Right cardiac atrium (tissue), 5 donors: ENCODE data around the gene TEX54. TPM values are rescaled to one million over a fixed set of nuclear protein-coding genes. Genes with fewer than 3 reads are reported as not detected.
A peak's percentile ranks its signal among the peaks of the same experiment; 100 is the strongest.

Experiments
- ATAC-seq, 2 donors: fragments of 200-7000 bp; cut with Tn5 transposase; one replicate each; pipeline versions ENCODE4 v1.8.0 to v1.9.1; 2020; ENCODE audit warnings: moderate library complexity in 2 of 2, mild to moderate bottlenecking in 1 of 2
- DNase-seq, 3 donors: peaks; one replicate each; pipeline ENCODE4 v3.0.0-alpha.2; 2020
- H3K27ac ChIP-seq: one replicate; pipeline ENCODE4 v1.5.1; 2013; ENCODE audit warnings: mild to moderate bottlenecking, low read length, control low read depth, moderate library complexity
- H3K27me3 ChIP-seq: one replicate; pipeline ENCODE4 v1.6.1; 2013; ENCODE audit not compliant: control insufficient read depth, insufficient read depth
- H3K4me1 ChIP-seq: one replicate; pipeline ENCODE4 v1.6.1; 2013; ENCODE audit warnings: low read length; ENCODE audit not compliant: control insufficient read depth, insufficient read depth
- H3K4me3 ChIP-seq: one replicate; pipeline ENCODE4 v1.5.1; 2013; ENCODE audit warnings: low read length, control low read depth
- H3K9me3 ChIP-seq: one replicate; pipeline ENCODE4 v1.6.1; 2013; ENCODE audit warnings: low read length; ENCODE audit not compliant: control insufficient read depth
- WGBS: extraction: QIAGEN DNeasy Blood & Tissue Kit; methylation state at CpG from one replicate; pipeline ENCODE4 v1.1.7; 2013; 5-methylcytosine and 5-hydroxymethylcytosine counted together
- intact Hi-C, 4 donors: fragments of 100-400 bp; cut with DNase I; formaldehyde crosslinking; loops; one replicate each; pipeline versions ENCODE4 v1.11.0 to v1.14.0; 2022 to 2023
- polyA plus RNA-seq: library from polyadenylated mRNA; stranded (reverse); fragments of 200-250 nt; gene quantifications from one replicate; pipeline ENCODE4 v1.2.3, GENCODE V29; 2013
- total RNA-seq, 4 donors: library from RNA; stranded (reverse); fragmentation: NEBNext Ultra II Directional; extraction: Animal tissue kit (Norgen Biotek cat#: 25700); gene quantifications; one replicate each; pipeline ENCODE4 v1.2.1, GENCODE V29; 2021
- donor health status: healthy with polysubstance abuse.
- donor health status: DM: no; HTN: yes; CAD: no.
- donor health status: DM: no; HTN: no; CAD: no.
- donor health status: DM: no; HTN: yes; CAD: no; lungs with severe emphysema.
- donor health status: DM: yes; HTN: yes; CAD: no.

TEX54 gene
- total and polyA plus RNA-seq, 5 donors, result not detected

DNA sequence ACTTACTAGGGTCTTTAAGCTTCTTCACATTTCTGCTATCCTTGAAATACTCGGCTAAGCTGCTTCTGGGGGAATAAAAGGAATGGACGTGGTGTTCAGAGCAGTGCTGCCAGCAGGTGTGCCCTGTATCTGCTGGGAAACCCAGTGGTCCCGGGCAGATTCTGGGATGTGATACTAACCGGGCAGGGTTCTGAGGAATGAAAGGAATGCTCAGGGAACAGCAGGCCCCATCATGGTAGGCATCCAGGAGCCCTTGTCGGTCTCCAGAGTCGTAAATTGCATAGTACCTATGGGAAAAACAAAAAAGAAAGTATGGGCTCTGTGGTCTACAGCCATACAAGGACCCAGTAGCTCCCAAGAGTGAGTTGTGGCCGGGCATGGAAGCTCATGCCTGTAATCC is 36.4 kb downstream of the TEX54 start:
- H3K4me3 ChIP-seq, result no peak overlapping the region
- intact Hi-C loops, result no loop called here
- H3K27ac ChIP-seq, result no peak overlapping the region
- H3K9me3 ChIP-seq, result no peaks in the 10 kb centered on the region
- ATAC-seq (no peak), DNase-seq (peak in 1 of 3 donors; percentile 6)
- H3K4me1 ChIP-seq, result peaks cover 4% of the 10 kb centered on the region
- H3K27me3 ChIP-seq, result no peaks in the 10 kb centered on the region
- 85% methylated on average over 7 of the region's 7 CpGs for WGBS

DNA sequence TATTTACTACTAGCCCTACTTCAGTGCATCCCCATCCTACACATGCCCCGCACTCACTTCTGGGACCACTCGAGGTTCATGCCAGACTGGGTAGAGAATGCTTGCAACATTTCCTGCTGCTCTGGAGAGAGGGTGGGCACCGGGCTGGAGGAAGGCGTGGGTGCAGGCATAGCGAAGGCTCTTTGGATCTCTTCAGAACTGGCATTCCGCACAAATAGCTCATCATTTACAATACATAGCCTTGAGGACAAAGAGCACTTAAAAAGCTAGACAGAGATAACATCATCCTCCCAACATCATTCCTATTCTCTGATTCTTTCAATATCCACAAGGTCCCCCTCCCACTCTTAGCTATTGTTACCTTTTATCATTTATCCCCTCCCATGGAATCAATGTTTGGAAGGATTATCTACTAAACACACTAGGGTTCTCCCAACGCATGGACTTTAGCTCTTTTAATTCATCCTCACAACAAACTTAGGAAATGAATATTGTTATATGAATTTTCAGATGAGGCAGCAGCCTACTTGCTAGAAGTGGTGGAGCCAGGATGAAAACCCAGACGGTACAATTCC is 38.4 kb downstream of the TEX54 start:
- intact Hi-C loops, result loop anchor here in 1 of 4 donors (5.0 kb wide), 1 partner anchor 38 kb away; the partner anchor contains the start of genes STX5 and TEX54
- ATAC-seq (no peak), DNase-seq (peak in 1 of 3 donors; percentile 10)
- 88% methylated on average over 8 of the region's 8 CpGs for WGBS
- H3K27ac ChIP-seq, result no peak overlapping the region
- no peak overlapping the region for H3K4me3 ChIP-seq
- no peaks in the 10 kb centered on the region for H3K9me3 ChIP-seq
- H3K27me3 ChIP-seq, result no peaks in the 10 kb centered on the region
- peaks cover 6% of the 10 kb centered on the region for H3K4me1 ChIP-seq

DNA sequence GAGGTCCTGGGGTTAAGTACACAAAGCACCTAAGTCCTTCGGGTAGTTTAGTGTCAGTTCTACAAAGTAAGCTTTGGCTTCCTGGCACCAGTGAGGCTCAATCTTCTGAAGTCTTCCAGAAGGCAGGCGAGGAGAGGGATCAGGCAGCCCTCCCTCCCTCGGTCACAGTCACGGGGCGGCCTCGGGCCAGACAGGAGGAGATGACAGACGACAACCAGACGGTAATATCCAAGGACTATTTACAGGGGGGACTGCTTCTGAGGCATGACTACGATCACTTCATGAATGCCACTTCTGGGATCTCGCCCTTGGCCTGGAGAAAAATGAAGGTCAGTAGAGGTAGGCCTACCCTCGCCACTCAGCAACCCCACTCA is 40.5 kb downstream of the TEX54 start:
- DNase-seq, result peak; percentile 46 to 82 (median 65)
- 17% methylated on average over 11 of the region's 11 CpGs for WGBS
- intact Hi-C loops, result loop anchor here in 1 of 4 donors (5.0 kb wide), 1 partner anchor 40 kb away; the partner anchor contains the start of genes STX5 and TEX54

DNA sequence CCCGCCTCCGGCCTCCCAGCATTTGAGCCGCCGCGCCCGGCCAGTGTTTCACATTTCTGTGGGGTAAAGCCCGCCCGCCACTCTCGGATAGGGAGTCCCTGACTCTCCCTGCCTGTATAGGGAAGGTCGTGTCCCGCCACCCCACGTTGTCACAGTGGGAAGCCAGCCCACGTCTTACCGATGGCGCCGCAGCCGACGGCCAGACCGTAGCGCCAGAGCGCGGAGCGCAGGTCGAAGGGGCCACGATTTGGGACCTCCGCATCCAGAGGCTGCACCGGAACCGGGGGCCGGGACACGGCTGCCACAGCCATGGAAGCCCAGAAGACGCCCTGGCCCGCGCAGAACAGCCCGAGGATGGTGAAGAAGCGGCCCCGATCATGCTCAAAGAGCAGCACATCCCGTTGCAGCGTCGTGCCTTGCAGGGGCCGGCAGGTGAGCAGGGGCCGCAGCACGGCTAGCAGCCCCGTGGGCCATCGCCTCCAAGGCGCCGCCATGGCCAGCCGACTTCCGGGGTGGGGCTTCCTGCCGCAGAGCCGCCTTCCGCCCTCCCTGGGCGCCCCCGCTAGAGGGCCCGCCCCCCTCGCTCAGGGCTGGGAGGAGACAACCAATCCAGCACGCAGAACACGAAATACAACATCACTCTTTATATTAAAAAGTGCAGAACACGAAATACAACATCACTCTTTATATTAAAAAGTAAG is 41.0 kb downstream of the TEX54 start, which contains the start of gene TMEM223:
Gene TMEM223 (minus strand): TSS at position 506 of the 701 bp plus-strand sequence. CDS start 12 bp downstream, at position 494.
- H3K9me3 ChIP-seq, result no peaks in the 10 kb centered on the region
- peak; percentile 91 for ATAC-seq
- intact Hi-C loops, result loop anchor here in 1 of 4 donors (5.0 kb wide), 1 partner anchor 41 kb away; the partner anchor contains the start of genes STX5 and TEX54
- DNase-seq, result peak; percentile 92 to 96 (median 96)
- peak within 1 kb of the TSS; percentile 73 for H3K27ac ChIP-seq
- H3K4me1 ChIP-seq, result peaks cover 6% of the 10 kb centered on the region
- no peaks in the 10 kb centered on the region for H3K27me3 ChIP-seq
- H3K4me3 ChIP-seq, result peak within 1 kb of the TSS; percentile 72
- under 1% methylated on average over 58 of the region's 58 CpGs for WGBS

More for the DNA sequence above, 40.5 kb downstream of the TEX54 start:
- peak overlapping the region; percentile 73 for H3K27ac ChIP-seq
- H3K9me3 ChIP-seq, result no peaks in the 10 kb centered on the region
- ATAC-seq, result peak; percentile 8 to 10
- peaks cover 6% of the 10 kb centered on the region for H3K4me1 ChIP-seq
- peak overlapping the region; percentile 3 for H3K4me3 ChIP-seq
- no peaks in the 10 kb centered on the region for H3K27me3 ChIP-seq

DNA sequence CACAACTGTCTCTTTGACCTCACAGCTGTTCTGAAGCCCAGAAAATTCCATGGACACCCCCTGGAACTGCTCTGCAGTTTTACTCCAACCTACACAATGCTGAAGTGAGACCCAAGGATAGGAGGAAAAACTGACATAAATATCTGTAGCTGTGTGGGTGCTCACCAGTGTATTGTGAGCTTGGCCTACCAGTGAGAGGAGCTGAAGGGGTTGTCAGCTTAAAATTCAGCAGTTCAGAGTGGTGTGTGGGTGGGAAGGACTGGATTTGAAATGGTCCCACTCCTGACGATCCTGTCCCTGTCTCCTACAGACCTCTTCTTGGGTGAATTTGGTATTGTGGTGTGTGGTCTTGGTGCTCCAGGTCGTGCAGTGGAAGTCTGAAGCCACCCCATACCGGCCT is 43.1 kb downstream of the TEX54 start:
- no peak overlapping the region for H3K27ac ChIP-seq
- WGBS, result 50% methylated on average over 3 of the region's 3 CpGs

GRCh38 chr11:62788991-62789390 is 43.6 kb downstream of the TEX54 start:
- ATAC-seq, result no peak
- Histone ChIP-seq H3K27me3 (no peaks in the 10 kb centered on the region), H3K27ac (no peak overlapping the region), H3K4me1 (peaks cover 6% of the 10 kb centered on the region), H3K4me3 (no peak overlapping the region), H3K9me3 (no peaks in the 10 kb centered on the region)
- intact Hi-C loops, result loop anchor here in 3 of 4 donors (5.0 to 10.0 kb wide), 2 partner anchors 73 to 76 kb away; no protein-coding TSS in a partner anchor
- peak in 1 of 3 donors; percentile 28 for DNase-seq
- 71% methylated on average over 5 of the region's 5 CpGs for WGBS

More for the DNA sequence above, 43.1 kb downstream of the TEX54 start:
- no peak for ATAC-seq
- intact Hi-C loops, result loop anchor here in 3 of 4 donors (5.0 to 10.0 kb wide), 2 partner anchors 73 to 75 kb away; no protein-coding TSS in a partner anchor
- H3K9me3 ChIP-seq, result no peaks in the 10 kb centered on the region
- no peak overlapping the region for H3K4me3 ChIP-seq
- no peak for DNase-seq
- H3K27me3 ChIP-seq, result no peaks in the 10 kb centered on the region
- H3K4me1 ChIP-seq, result peaks cover 6% of the 10 kb centered on the region

- H3K9me3 ChIP-seq, result no peaks in the 10 kb centered on the region
- ATAC-seq (peak; percentile 90 to 93), DNase-seq (peak; percentile 97 to 99 (median 98))
- H3K27ac ChIP-seq, result peak within 1 kb of the TSS; percentile 93
- H3K4me1 ChIP-seq, result peaks cover 3% of the 10 kb centered on the region
- intact Hi-C loops, result loop anchor here in 3 of 4 donors (5.0 to 10.0 kb wide), 2 partner anchors 75 to 78 kb away; no protein-coding TSS in a partner anchor
- WGBS, result under 1% methylated on average over 88 of the region's 88 CpGs
- peak within 1 kb of the TSS; percentile 82 for H3K4me3 ChIP-seq
- no peaks in the 10 kb centered on the region for H3K27me3 ChIP-seq
Measured at GRCh38 chr11:62787005-62787759, 45.5 kb downstream of the TEX54 start, which contains the start of gene TMEM179B. TMEM179B (plus strand) TSS chr11:62787402; CDS start chr11:62787432, 30 bp downstream.

GRCh38 chr11:62786318-62787004 is 46.2 kb downstream of the TEX54 start:
- Histone ChIP-seq H3K27me3 (no peaks in the 10 kb centered on the region), H3K27ac (peak overlapping the region; percentile 93), H3K4me1 (peaks cover 3% of the 10 kb centered on the region), H3K4me3 (peak overlapping the region; percentile 82), H3K9me3 (no peaks in the 10 kb centered on the region)
- intact Hi-C loops, result loop anchor here in 3 of 4 donors (5.0 to 10.0 kb wide), 2 partner anchors 76 to 78 kb away; no protein-coding TSS in a partner anchor
- 1% methylated on average over 51 of the region's 51 CpGs for WGBS
- peak; percentile 80 to 87 for ATAC-seq
- DNase-seq, result peak; percentile 88 to 96 (median 95)

DNA sequence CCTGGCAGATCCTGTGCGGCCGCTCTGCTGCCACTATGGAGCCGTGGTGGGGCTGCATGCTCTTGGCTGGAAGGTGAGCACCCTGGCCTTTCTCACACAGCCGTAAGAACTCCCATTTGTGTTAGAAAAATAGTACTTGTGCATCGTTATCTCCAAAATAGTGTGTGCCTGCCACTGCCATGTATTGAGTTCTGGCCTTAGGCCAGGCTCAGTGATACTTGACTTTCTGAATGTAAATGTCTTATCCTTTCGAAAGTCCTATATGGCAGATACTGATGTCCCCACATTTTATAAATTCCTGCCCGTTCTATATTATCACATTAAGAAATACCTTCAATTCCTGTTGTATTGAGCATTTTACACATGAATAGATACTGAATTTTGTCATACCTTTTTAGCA is 49.9 kb downstream of the TEX54 start:
- Histone ChIP-seq H3K27me3 (no peaks in the 10 kb centered on the region), H3K9me3 (no peaks in the 10 kb centered on the region), H3K27ac (no peak overlapping the region), H3K4me3 (no peak overlapping the region), H3K4me1 (no peaks in the 10 kb centered on the region)
- ATAC-seq, result no peak
- no peak for DNase-seq
- intact Hi-C loops, result loop anchor here in 2 of 4 donors (10.0 kb wide), 1 partner anchor 82 kb away; no protein-coding TSS in a partner anchor
- 91% methylated on average over 7 of the region's 7 CpGs for WGBS
